Glutamatergic neuron (in vitro differentiated cells): ENCODE results near the gene HES1. TPM values are rescaled to one million over a fixed set of nuclear protein-coding genes. Genes with fewer than 3 reads are reported as not detected.
A peak's percentile ranks its signal among the peaks of the same experiment; 100 is the strongest.

Source experiments
- DNase-seq: peaks from one replicate; pipeline ENCODE4 v3.0.0; 2022
- H3K27ac Mint-ChIP-seq: one replicate; pipeline ENCODE4 v1.8.0; 2020; ENCODE audit warnings: mild to moderate bottlenecking, mixed read lengths, inconsistent platforms; ENCODE audit not compliant: unreplicated experiment
- H3K27me3 Mint-ChIP-seq: one replicate; pipeline ENCODE4 v1.8.0; 2020; ENCODE audit warnings: mild to moderate bottlenecking, moderate library complexity, mixed read lengths, inconsistent platforms; ENCODE audit not compliant: unreplicated experiment
- H3K36me3 Mint-ChIP-seq: one replicate; pipeline ENCODE4 v1.8.0; 2020; ENCODE audit warnings: mild to moderate bottlenecking, mixed read lengths, inconsistent platforms; ENCODE audit not compliant: unreplicated experiment
- H3K4me1 Mint-ChIP-seq: one replicate; pipeline ENCODE4 v1.8.0; 2020; ENCODE audit warnings: mild to moderate bottlenecking, low read depth, mixed read lengths, inconsistent platforms; ENCODE audit not compliant: unreplicated experiment
- H3K4me3 Mint-ChIP-seq: one replicate; pipeline ENCODE4 v1.8.0; 2020; ENCODE audit warnings: mild to moderate bottlenecking, mixed read lengths, inconsistent platforms; ENCODE audit not compliant: unreplicated experiment
- H3K9me3 Mint-ChIP-seq: one replicate; pipeline ENCODE4 v1.8.0; 2020; ENCODE audit warnings: mild to moderate bottlenecking, moderate library complexity, mixed read lengths, inconsistent platforms; ENCODE audit not compliant: unreplicated experiment
- CTCF ChIP-seq: fragments of 200-600 bp; sonication (generic); IDR thresholded peaks from one replicate; pipeline ENCODE4 v1.5.0; 2021; ENCODE audit not compliant: partially characterized antibody, unreplicated experiment
- long read RNA-seq: library from polyadenylated mRNA; unstranded; transcript quantifications from one replicate; pipeline ENCODE4 v2.0.0, GENCODE V29; 2020; ENCODE audit not compliant: unreplicated experiment
- total RNA-seq: library from RNA; stranded (reverse); fragmentation: NEBNext Ultra II Directional; extraction: Animal tissue kit (Norgen Biotek cat#: 25700); gene quantifications from one replicate; pipeline ENCODE4 v1.2.1, GENCODE V29; 2021; ENCODE audit not compliant: unreplicated experiment

HES1 gene
- 0.34 TPM for total RNA-seq
- long read RNA-seq, partial matches to known transcripts: 0 of 1 reads
- long read RNA-seq, other reads (novel, unspliced or antisense): 0 of 1 reads

GRCh38 chr3:194135806-194136518 is at the start of gene HES1:
HES1 (plus strand) TSS chr3:194136148; CDS start chr3:194136381, 233 bp downstream.
- TF ChIP-seq CTCF: no peak
- Mint-ChIP-seq H3K9me3 (peaks cover 4% of the 10 kb centered on the region), H3K27me3 (peaks cover 23% of the 10 kb centered on the region), H3K27ac (no peak within 1 kb of the TSS), H3K36me3 (no peaks in the 10 kb centered on the region), H3K4me1 (peaks cover 26% of the 10 kb centered on the region), H3K4me3 (peak within 1 kb of the TSS; percentile 90)
- peak; percentile 87 for DNase-seq

DNA sequence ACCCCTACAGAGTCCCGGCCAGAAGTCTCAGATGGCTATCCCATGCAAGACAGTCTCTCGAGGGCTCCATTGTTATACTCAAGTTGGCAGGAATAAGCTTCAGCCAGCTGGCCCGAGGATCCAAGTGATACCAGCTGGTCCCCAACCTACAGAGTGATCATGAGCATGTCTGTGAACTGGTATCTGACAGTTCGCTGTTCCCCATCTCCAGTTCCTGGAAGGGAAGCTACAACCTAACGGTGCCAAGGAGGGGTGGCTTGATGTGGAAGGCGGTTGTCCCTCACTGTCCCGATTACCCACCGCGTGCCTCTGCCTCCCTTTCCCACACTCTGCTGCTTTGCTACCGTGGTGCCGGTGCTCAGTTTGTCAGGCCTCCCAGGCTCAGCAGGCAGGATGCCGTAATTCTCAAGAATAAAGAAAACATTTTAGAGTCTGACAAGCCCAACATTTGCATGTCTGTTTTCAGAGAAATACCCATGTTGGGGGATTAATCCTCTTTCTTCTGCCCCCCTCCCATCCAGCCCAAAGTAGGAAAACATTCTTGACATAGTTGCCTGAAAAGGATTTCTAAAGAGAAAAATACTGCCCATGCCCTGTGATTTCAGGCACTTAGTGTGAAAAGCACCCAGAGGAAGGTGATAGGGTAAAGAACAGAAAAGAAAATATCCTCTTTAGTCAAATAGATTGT is 49.4 kb upstream of the HES1 start:
- DNase-seq: no peak
- no peak overlapping the region for H3K4me3 Mint-ChIP-seq
- H3K4me1 Mint-ChIP-seq: peaks cover 20% of the 10 kb centered on the region
- no peak overlapping the region for H3K27ac Mint-ChIP-seq
- peaks cover 4% of the 10 kb centered on the region for H3K9me3 Mint-ChIP-seq
- no peaks in the 10 kb centered on the region for H3K36me3 Mint-ChIP-seq
- TF ChIP-seq CTCF: no peak
- peaks cover 6% of the 10 kb centered on the region for H3K27me3 Mint-ChIP-seq

GRCh38 chr3:194087280-194087679 is 48.7 kb upstream of the HES1 start:
- Mint-ChIP-seq H3K36me3 (no peaks in the 10 kb centered on the region), H3K4me1 (peaks cover 20% of the 10 kb centered on the region), H3K4me3 (no peak overlapping the region), H3K9me3 (peaks cover 4% of the 10 kb centered on the region), H3K27me3 (peaks cover 6% of the 10 kb centered on the region), H3K27ac (no peak overlapping the region)
- TF ChIP-seq CTCF: no peak
- DNase-seq: no peak

- Mint-ChIP-seq H3K9me3 (peaks cover 4% of the 10 kb centered on the region), H3K36me3 (no peaks in the 10 kb centered on the region), H3K4me1 (peaks cover 13% of the 10 kb centered on the region), H3K4me3 (no peak overlapping the region), H3K27me3 (peaks cover 3% of the 10 kb centered on the region), H3K27ac (no peak overlapping the region)
- no peak for DNase-seq
- TF ChIP-seq CTCF: no peak
Measured at GRCh38 chr3:194087995-194088855, 47.7 kb upstream of the HES1 start.
